ENCODE results near the gene ATG16L1.

ATG16L1 gene

DNA sequence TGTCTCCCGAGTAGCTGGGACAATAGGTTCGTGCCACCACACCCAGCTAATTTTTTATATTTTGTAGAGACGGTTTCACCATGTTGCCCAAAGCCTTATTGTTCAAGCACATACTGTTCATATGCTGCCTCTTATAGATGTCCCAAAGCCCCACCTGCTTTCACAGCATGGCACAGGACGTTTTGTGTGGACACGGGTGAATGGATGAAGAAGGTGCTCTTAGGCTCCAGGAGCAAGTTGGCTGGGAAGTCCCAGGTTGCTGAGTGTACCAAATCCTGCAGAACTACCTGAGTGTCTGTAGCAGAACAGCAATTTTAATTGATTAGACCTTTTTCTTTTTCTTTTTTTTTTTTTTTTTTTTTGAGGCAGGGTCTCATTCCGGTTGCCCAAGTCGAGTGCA is 45.6 kb downstream of the ATG16L1 start:
- no peak overlapping the region for H3K27ac ChIP-seq (ENCODE audit: low read length)
- H3K4me1 ChIP-seq (ENCODE audit: insufficient read depth, low read length): no peaks in the 10 kb centered on the region
- no peaks in the 10 kb centered on the region for H3K27me3 ChIP-seq (ENCODE audit: insufficient read depth, low read length, poor library complexity)
- H3K4me2 ChIP-seq (ENCODE audit: insufficient read depth, low read length): no peak overlapping the region
- no peaks in the 10 kb centered on the region for H3K9me3 ChIP-seq (ENCODE audit: insufficient read depth, low read length, severe bottlenecking)
- H2AFZ ChIP-seq (ENCODE audit: low read depth, low read length): no peak overlapping the region
- H3K36me3 ChIP-seq (ENCODE audit: insufficient read depth, low read length): peaks cover 43% of the 10 kb centered on the region
- H4K20me1 ChIP-seq (ENCODE audit: insufficient read depth, low read length): no peaks in the 10 kb centered on the region; the same call in 1 of the 2 replicates
- H3K79me2 ChIP-seq (ENCODE audit: insufficient read depth, low read length): no peaks in the 10 kb centered on the region
- ATAC-seq (ENCODE audit: insufficient read depth, low read depth) (no peak), DNase-seq (no peak)
- TF ChIP-seq, protein P1, sequence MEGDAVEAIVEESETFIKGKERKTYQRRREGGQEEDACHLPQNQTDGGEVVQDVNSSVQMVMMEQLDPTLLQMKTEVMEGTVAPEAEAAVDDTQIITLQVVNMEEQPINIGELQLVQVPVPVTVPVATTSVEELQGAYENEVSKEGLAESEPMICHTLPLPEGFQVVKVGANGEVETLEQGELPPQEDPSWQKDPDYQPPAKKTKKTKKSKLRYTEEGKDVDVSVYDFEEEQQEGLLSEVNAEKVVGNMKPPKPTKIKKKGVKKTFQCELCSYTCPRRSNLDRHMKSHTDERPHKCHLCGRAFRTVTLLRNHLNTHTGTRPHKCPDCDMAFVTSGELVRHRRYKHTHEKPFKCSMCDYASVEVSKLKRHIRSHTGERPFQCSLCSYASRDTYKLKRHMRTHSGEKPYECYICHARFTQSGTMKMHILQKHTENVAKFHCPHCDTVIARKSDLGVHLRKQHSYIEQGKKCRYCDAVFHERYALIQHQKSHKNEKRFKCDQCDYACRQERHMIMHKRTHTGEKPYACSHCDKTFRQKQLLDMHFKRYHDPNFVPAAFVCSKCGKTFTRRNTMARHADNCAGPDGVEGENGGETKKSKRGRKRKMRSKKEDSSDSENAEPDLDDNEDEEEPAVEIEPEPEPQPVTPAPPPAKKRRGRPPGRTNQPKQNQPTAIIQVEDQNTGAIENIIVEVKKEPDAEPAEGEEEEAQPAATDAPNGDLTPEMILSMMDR (IDR thresholded peaks at IDR 0.05; ENCODE audit: borderline replicate concordance, extremely low read depth, low read length, poor library complexity, severe bottlenecking): no peak
- TF ChIP-seq EZH2 (IDR thresholded peaks at IDR 0.05; ENCODE audit: borderline replicate concordance, low read depth, low read length, severe bottlenecking): no peak
- no peak overlapping the region for H3K9ac ChIP-seq (ENCODE audit: low read depth, low read length)
- no peak overlapping the region for H3K4me3 ChIP-seq (ENCODE audit: low read depth in 1 of 2, low read length in 2 of 2)

DNA sequence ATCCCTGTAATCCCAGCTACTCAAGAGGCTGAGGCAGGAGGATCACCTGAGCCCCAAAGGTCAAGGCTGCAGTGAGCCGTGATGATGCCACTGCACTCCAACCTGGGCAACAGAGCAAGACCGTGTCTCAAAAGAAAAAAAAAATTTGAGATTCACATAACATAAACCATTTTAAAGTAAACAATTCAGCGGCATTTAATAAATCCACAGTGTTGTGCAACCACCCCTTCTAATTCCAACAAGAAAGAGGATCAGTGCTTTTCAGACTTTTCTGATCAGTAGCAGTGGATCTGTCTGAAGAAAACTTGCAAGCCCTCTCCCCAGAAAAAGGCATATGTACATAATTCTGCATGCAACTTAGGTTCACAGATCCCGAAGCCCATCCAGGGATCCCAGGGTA is 48.9 kb downstream of the ATG16L1 start:
- Histone ChIP-seq H3K27me3 (ENCODE audit: insufficient read depth, low read length, poor library complexity) (no peaks in the 10 kb centered on the region), H3K4me3 (ENCODE audit: low read depth in 1 of 2, low read length in 2 of 2) (no peak overlapping the region), H3K4me1 (ENCODE audit: insufficient read depth, low read length) (no peaks in the 10 kb centered on the region), H3K4me2 (ENCODE audit: insufficient read depth, low read length) (no peak overlapping the region), H4K20me1 (ENCODE audit: insufficient read depth, low read length) (no peaks in the 10 kb centered on the region; the same call in 1 of the 2 replicates), H2AFZ (ENCODE audit: low read depth, low read length) (no peak overlapping the region), H3K79me2 (ENCODE audit: insufficient read depth, low read length) (no peaks in the 10 kb centered on the region), H3K9me3 (ENCODE audit: insufficient read depth, low read length, severe bottlenecking) (no peaks in the 10 kb centered on the region), H3K36me3 (ENCODE audit: insufficient read depth, low read length) (peaks cover 11% of the 10 kb centered on the region; the same call in 1 of the 2 replicates), H3K9ac (ENCODE audit: low read depth, low read length) (no peak overlapping the region), H3K27ac (ENCODE audit: low read length) (no peak overlapping the region)
- DNase-seq (no peak), ATAC-seq (ENCODE audit: insufficient read depth, low read depth) (no peak)
- TF ChIP-seq, protein P1 (IDR thresholded peaks at IDR 0.05; ENCODE audit: borderline replicate concordance, extremely low read depth, low read length, poor library complexity, severe bottlenecking): no peak
- no peak for TF ChIP-seq EZH2 (IDR thresholded peaks at IDR 0.05; ENCODE audit: borderline replicate concordance, low read depth, low read length, severe bottlenecking)

DNA sequence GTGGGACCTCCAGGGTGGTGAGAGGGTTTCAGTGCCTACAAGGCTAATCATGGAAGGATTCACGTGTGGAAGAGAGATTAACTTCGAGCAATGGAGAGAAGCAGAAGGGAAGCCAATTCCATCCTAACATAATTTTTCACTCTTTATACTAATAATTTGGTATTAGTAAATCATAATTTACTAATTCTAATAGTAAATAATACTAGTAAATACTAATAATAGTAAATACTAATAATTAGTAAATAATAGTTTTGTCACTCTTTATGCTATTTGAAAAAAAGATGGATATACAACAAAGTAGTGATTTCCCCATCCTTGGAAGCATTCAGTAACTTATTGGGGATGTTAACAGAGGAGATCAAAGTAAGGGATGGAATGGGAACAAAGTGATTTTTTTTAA is 49.8 kb downstream of the ATG16L1 start:
- ATAC-seq (ENCODE audit: insufficient read depth, low read depth) (no peak), DNase-seq (no peak)
- Histone ChIP-seq H3K79me2 (ENCODE audit: insufficient read depth, low read length) (no peaks in the 10 kb centered on the region), H4K20me1 (ENCODE audit: insufficient read depth, low read length) (no peaks in the 10 kb centered on the region; the same call in 1 of the 2 replicates), H3K36me3 (ENCODE audit: insufficient read depth, low read length) (peaks cover 3% of the 10 kb centered on the region; the same call in 1 of the 2 replicates), H3K4me3 (ENCODE audit: low read depth in 1 of 2, low read length in 2 of 2) (no peak overlapping the region), H3K27ac (ENCODE audit: low read length) (no peak overlapping the region), H3K9ac (ENCODE audit: low read depth, low read length) (no peak overlapping the region), H2AFZ (ENCODE audit: low read depth, low read length) (no peak overlapping the region), H3K4me2 (ENCODE audit: insufficient read depth, low read length) (no peak overlapping the region), H3K4me1 (ENCODE audit: insufficient read depth, low read length) (no peaks in the 10 kb centered on the region), H3K9me3 (ENCODE audit: insufficient read depth, low read length, severe bottlenecking) (no peaks in the 10 kb centered on the region), H3K27me3 (ENCODE audit: insufficient read depth, low read length, poor library complexity) (no peaks in the 10 kb centered on the region)
- TF ChIP-seq, protein P1 (IDR thresholded peaks at IDR 0.05; ENCODE audit: borderline replicate concordance, extremely low read depth, low read length, poor library complexity, severe bottlenecking): no peak
- TF ChIP-seq EZH2 (IDR thresholded peaks at IDR 0.05; ENCODE audit: borderline replicate concordance, low read depth, low read length, severe bottlenecking): no peak

DNA sequence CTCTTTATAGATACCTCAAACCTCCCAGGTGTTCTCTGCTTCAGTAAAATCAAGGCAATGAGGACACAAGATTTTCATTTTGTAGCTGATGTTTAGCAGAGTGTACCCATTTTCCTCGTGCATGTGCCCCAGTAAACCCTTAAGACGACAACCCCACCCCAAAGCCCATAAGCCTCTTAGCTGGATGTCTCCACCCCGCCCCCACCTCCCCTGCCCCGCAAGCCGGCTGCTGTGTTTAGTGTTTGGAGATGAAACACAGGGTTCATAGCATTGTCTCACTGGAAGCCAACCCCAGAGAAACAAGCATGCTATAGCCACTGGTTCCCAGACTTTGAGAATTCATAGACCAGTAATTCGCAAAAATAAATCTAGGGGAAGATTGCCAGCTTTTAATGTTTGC is 50.3 kb downstream of the ATG16L1 start:
- TF ChIP-seq, protein P1 (IDR thresholded peaks at IDR 0.05; ENCODE audit: borderline replicate concordance, extremely low read depth, low read length, poor library complexity, severe bottlenecking): no peak
- TF ChIP-seq EZH2 (IDR thresholded peaks at IDR 0.05; ENCODE audit: borderline replicate concordance, low read depth, low read length, severe bottlenecking): no peak
- Histone ChIP-seq H3K4me2 (ENCODE audit: insufficient read depth, low read length) (no peak overlapping the region), H3K79me2 (ENCODE audit: insufficient read depth, low read length) (no peaks in the 10 kb centered on the region), H4K20me1 (ENCODE audit: insufficient read depth, low read length) (no peaks in the 10 kb centered on the region; the same call in 1 of the 2 replicates), H3K27ac (ENCODE audit: low read length) (no peak overlapping the region), H3K4me1 (ENCODE audit: insufficient read depth, low read length) (no peaks in the 10 kb centered on the region), H3K27me3 (ENCODE audit: insufficient read depth, low read length, poor library complexity) (no peaks in the 10 kb centered on the region), H3K36me3 (ENCODE audit: insufficient read depth, low read length) (no peaks in the 10 kb centered on the region), H3K9ac (ENCODE audit: low read depth, low read length) (no peak overlapping the region), H3K9me3 (ENCODE audit: insufficient read depth, low read length, severe bottlenecking) (no peaks in the 10 kb centered on the region), H2AFZ (ENCODE audit: low read depth, low read length) (no peak overlapping the region), H3K4me3 (ENCODE audit: low read depth in 1 of 2, low read length in 2 of 2) (no peak overlapping the region)
- ATAC-seq (ENCODE audit: insufficient read depth, low read depth) (no peak), DNase-seq (no peak)

Data from DND-41 (cell line).